HG03558 (cell line): ENCODE results near the gene PTPRF.
"Not testable (repeated sequence)": the region's sequence is repeated elsewhere in the genome, so short reads cannot be mapped to it uniquely, and the experiment has no call there.

ENCODE experiments used
- ATAC-seq: cut with Tn5 transposase; IDR thresholded peaks from one replicate; pipeline ENCODE4 v1.9.1; 2021; ENCODE audit warnings: moderate number of reproducible peaks; ENCODE audit not compliant: unreplicated experiment; ENCODE audit errors: extremely low read depth

The PTPRF gene

DNA sequence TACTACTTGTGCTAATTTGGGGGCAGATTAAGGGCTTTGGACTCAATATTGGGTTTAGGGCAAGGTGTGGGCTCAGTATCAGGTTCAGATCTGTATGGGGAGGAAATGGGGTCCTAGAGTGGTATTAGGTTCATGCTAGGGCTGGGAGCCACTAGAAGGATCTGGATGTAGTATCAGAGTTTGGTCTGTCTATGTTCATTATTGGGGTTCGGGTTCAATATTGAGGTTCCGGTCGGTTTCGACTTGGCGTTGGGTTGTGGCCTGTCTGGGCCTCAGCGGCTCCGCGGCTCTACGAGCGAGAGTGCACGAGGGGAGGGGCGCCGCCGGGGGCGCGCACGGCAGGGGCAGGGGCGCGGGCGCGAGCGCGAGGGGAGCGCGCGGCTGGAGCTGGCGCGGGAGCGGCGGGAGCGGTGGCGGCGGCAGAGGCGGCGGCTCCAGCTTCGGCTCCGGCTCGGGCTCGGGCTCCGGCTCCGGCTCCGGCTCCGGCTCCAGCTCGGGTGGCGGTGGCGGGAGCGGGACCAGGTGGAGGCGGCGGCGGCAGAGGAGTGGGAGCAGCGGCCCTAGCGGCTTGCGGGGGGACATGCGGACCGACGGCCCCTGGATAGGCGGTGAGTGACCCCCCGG is at the start of gene PTPRF:
TSS of gene PTPRF (plus strand) at position 401 of the 624 bp plus-strand sequence. CDS start 14,193 bp downstream, outside the sequence.
- ATAC-seq: no peak

DNA sequence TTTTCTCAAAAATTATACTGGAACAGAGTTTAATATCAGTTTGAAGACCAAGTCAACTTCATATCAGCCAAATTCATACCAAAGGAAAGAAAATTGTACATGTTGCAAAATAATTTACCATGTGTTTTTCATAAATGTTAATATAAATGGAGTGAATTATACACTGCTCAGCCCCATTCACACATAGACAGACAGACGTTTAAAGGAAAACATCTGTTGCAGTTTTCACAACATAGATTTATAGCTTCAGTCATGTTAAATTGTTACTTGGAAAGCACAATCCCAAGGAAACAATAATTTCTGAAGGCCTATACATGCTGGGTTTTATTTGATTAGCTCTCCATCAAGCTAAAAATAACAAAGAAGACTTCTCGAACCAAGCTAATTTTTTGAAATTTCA is 49.2 kb upstream of the PTPRF start:
- no peak for ATAC-seq

DNA sequence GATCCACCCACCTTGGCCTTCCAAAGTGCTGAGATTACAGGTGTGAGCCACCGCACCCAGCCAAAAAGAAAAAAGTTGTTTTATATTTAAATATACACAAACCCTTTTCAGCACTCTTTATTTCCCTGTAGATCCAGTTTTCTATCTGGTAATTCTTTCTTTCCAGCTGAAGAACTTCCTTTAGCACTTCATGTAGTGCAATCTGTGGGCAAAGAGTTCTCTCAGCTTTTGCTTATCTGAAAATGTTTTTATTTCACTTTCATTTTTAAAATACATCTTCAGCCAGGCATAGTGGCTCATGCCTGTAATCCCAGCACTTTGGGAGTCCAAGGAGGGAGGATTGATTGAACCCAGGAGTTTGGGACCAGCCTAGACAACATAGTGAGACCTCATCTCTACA is 48.5 kb upstream of the PTPRF start:
- no peak for ATAC-seq

DNA sequence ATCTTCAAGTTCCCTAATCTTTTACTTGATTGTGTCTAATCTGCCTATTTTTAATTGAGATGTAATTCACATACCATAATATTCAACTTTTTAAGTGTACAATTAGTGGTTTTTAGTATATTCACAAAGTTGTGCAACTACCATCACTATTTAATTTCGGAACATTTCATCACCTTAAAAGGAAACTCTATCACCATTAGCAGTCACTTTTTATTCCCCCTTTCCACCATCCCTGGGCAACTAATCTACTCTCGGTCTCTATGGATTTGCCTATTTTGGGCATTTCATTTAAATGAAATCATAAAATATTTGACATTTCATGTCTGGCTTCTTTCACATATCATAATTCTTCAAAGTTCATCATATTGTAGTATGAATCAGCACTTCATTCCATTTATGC is 46.3 kb upstream of the PTPRF start:
- no peak for ATAC-seq

DNA sequence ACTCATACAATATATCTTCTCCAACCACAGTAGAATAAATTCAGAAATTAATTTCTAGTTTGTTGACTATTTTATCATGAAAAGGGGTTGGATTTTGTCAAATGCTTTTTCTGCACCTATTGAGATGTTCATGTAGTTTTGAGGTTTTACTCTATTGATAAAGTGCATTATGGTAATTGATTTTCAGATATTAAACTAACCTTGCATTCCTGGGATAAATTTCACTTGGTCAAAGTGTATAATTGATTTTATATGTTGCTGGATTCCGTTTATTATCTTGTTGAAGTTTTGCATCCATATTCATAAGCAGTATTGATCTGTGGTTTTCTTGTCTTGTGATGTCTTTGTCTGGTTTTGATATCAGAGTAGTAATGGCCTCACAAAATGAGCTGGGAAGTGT is 42.5 kb upstream of the PTPRF start:
- no peak for ATAC-seq

DNA sequence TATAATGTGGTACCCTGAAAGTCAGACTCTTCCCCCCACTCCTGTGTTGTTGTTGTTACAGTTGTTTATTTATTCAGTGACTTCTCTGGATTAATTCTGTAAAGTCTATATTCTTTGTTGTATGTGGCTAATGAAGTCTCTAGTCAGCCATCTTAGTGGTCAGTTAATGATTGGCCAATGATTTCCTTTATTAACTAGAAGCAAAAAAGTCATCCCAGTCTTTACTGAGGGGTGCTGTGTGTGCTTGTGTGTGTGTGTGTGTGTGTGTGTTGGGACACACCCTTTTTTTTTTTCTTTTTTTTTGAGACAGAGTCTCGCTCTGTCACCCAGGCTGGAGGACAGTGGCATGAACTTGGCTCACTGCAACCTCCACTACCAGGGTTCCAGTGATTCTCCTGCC is 39.6 kb upstream of the PTPRF start:
- no peak for ATAC-seq

DNA sequence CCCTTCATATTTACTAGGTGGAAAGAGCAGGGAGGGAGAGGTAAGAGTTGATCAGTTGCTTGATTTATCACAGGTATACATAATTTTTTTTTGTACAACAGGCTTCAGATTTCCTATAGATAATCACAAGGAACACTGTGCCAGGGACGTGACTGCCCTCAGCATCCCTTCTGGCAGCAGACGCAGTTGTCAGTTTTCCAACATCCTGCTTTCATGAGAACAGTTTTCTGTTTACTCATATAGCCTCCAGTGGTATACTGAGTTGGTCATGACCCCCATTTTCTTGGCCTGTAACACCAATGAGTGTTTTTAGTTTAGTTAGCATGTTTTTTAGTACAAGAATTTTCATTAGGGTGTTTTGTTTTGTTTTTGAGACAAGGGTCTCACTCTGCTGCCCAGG is 37.9 kb upstream of the PTPRF start:
- ATAC-seq: no peak

DNA sequence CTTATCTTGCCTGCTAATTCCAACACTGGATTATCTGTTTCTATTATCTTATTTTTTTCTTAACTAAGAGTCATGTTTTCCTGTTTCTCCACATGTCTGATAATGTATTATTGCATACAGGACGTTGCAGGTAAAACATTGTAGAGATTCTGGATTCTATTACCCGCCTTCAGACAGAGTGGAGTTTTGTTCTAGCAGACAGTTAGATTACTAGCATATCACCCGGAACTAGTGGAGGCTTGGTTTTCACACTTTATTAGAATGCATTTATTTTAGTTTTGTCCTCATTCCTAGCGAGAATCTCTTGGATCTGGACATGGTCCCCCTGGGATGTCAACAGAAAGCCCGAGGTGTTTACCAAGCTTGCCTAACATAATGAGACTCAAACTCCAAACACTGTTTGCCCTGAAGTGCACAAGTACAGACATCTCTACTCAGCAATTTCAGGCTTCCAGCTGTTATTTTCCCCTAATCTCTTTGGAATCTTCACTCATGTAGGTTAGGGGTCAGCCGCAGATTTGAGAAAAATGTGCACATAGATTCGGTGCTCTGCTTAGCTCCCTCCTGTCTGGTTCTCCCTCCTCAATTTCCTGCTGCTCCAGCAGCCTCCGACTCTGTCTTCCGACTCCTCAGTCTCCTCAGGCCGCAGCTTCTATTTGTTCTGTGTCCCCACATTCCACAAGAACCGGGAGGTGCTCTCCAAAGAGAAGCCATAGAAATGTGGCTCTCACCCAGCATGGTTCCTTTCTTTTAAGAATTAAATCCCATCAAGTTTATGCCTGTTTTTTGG is 36.8 kb upstream of the PTPRF start:
- no peak for ATAC-seq

DNA sequence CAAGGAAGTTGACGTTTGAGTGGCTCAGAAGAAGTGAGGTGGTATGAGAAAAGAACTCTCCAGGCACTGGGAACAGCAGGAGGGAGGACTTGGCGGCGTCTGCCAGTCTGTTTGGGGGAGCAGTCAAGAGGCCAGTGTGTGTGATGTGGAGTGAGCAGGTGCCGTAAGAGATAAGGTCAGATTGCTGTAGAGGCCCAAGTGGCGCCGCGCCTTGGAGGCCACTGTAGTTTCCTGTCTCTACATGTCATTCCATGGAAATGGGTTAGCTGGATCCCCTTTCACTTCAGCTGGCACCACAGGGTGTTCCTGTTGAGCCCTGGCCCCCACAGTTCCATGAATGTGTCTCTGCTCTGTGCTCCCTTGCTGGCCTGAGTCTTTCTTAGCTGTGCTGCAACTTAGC is 35.5 kb upstream of the PTPRF start:
- no peak for ATAC-seq

DNA sequence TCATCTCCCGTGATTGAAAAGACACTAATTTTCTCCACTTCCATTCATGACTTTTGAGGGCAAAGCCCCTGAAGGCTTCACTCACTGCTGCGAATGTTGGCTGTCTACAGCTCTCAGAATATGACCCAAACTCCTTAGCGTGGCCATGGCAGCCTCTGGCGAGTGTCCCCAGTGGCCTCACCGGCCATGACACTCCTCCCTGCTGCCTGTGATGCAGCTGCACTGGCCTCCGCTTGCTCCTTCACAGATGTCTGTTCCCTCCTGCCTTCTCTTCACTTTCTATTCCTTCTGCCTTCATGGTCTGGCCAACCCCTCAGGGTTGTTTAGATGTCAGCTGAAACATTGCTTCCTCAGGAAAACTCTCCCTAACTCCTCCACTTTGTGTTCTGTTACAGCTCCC is 30.8 kb upstream of the PTPRF start:
- ATAC-seq: no peak

DNA sequence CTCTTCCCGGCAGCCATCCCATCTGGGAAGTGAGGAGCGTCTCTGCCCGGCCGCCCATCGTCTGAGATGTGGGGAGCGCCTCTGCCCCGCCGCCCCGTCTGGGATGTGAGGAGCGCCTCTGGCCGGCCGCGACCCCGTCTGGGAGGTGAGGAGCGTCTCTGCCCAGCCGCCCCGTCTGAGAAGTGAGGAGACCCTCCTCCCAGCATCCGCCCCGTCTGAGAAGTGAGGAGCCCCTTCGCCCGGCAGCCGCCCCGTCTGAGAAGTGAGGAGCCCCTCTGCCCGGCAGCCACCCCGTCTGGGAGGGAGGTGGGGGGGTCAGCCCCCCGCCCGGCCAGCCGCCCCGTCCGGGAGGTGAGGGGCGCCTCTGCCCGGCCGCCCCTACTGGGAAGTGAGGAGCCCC is 28.9 kb upstream of the PTPRF start:
- not testable (repeated sequence) for ATAC-seq

DNA sequence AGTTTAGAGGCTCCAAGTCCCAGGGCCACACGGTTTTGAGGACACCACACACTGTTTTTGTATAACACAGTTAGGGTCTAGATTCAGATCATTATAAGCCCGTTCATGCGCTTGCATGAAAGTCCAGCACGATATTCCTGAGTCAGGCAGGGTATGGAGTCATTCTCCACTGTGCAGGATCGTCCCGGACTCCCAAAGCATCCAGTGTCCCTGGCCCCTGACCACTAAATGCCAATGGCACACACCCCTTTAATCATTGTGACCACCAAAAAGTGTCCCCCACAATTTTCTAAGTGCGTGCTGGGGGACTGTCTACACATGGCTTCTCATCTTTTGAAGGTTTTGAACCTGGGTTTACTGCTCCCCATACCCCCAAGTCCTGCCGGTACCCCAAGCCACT is 27.1 kb upstream of the PTPRF start:
- no peak for ATAC-seq

DNA sequence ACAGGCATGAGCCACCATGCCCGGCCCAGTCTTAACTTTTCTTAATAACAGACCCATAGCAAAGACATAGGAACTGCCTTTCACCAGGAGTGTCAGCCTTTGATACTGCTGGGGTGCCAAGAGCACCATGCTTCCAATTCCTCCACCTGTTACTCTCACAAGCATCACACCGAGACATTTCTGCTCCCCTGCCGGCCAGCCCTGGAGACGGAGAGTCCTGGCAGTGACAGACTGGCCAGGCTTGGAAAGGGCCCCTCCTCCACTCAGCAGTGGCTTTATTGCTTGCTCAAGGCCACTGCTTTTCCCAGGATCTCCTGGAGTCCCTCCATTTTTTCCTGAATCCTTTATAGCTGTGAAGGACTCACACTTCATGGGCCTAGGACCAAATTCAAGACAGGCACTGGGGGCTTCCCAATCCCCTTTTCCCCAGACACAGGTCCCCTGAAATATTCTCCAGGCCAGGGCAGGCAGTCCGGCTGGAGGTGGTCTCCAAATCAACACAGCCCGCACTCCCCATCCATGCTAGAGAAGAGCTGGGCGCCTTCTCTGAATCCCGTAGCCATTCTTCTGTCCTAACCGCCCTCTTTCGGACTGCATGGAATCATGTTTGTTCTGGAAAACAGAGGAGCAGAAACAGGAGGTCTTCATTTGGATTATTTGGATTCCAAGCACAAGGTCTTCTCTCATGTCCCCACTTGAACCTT is 25.5 kb upstream of the PTPRF start:
- no peak for ATAC-seq

DNA sequence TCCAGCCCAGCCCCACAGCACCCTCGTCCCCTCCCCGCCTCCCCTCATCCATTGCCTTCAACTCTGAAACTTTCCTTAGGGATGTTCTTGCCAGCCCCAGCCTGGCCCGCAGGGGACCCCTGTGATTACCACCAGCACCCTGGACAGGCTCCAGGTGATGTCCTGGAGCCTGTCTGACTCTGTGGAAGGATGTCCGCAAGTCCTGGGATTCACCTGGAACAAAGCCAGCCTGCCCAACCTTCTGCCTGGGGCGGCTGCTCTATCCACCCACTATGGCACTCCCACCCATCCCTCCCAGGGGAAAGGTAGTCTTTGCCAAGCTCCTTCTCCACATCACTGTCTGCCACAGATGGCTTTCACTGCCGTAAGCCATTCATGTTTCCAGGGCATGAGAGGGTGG is 24.4 kb upstream of the PTPRF start:
- ATAC-seq: no peak

DNA sequence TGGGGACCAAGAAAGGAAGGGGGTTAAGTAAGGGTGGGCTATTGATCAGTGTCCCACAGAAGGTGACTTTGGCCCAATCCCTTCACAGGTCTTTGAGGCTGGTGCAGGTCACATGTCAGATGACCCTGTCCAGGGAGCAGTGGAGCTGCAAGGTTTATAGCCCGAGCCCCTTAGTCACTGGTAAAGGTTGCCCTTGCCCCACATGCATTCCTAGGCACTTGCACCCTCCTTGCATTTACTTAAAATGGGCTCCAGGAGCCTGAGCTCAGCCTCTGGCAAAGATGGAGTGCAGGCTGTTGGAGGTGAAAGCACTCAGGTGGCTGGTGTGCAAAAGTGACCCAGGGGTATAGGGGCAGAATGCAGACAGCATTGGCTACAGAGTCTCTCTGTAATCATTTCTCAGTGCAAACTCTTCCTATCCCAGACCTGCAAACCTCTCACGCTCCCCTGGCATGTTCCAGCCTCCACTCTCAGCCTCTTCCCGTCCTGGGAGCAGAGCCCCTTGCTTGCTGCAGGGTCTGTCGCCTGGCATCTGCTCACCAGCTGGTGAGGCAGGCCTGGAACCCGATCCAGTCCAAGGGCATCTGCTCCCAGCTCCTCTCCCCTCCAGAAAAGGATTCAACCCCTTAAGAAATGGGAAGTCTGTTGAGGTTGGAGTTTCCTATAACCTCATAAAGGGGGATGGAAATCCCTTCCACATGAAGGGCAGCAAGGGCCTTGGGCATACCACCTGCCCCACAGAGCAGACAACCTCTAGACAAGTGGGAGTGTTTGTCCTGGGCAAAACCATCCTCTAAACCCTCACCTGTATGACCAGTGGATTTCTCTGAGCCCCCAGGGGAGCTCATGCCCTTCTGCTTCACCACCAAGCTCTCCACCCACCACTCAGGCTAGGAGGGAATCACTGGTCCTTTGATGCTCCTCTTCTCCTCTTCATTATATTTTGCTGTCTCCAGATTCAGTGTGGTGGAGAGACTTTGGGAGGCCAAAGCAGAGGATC is 23.1 kb upstream of the PTPRF start:
- ATAC-seq: no peak

DNA sequence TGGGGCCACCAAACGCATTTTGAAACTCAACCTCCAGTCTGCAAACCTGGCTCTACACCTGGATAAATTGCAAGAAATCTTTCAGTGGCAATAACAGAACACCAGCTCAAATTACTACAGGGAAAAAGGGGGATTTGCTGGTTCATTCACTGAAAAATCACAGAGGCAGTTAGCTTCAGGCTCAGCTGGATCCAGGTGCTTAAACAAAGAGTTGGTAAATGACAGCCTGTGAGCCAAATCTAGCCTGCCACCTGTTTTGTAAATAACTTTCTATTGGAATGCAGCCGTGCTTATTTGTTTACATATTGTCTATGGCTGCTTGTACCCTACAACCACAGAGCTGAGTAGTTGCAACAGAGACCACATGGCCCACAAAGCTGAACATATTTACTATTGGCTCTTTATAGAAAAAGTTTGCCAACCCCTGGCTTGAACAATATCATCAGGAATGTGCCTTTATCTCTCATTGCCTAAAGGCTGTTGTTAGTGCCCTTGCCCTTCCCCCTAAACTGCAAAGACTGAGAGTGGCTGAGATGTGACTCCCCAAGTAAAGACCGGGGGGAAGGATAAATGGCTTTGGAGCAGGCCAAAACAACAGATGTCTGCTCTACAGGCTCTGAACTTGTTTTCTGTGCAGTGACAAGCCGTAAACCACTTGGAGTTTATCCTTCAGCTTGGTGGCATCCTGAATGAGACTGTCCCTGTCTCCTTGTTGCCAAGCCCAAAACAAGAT is 21.5 kb upstream of the PTPRF start:
- no peak for ATAC-seq

DNA sequence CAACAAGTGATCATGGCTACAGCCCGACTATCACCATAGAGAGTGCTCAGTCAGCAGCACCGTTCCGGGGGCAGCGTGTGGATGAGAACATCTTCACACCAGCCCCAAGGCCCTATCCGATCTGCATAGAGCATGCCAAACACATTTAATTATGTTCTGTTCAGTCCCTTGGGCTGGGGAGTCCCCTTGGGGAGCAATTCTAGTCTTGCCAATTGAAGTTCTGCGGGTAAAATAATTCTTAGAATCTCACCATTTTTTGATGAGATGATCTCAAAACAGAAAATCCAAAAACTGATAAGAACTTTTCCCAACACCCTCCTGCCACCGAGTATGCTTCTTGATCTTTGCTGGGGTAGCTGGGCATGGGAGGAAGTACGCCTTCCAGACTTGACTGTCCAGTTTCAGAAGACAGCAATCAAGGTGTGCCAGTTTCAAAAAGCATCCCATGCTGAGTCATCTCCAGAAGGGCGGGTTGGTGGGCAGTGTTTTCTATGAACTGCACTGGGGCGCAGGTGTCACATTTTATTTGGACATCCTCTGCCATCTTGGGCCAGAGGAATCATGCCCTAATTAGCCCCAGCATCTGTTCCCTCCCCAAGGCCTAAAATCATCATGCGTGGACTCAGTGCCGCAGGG is 20.8 kb upstream of the PTPRF start:
- no peak for ATAC-seq

DNA sequence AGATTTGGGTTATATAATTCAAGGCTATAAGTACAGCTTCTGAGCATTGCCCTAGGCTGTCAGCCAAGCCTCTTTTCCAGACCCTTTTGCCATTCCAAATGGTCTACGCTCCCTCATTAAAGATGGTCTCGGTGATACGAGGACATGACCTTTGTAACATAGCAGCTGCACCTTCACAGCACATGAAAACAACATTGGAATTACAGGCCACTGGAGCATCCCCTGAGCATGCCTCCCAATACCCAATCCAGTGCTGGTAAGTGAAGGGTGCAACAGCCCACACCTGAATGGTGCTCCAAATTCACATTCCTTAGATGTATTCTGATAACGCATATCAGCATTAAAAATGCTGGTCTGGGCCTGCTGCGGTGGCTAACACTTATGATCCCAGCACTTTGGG is 20.1 kb upstream of the PTPRF start:
- ATAC-seq: no peak

DNA sequence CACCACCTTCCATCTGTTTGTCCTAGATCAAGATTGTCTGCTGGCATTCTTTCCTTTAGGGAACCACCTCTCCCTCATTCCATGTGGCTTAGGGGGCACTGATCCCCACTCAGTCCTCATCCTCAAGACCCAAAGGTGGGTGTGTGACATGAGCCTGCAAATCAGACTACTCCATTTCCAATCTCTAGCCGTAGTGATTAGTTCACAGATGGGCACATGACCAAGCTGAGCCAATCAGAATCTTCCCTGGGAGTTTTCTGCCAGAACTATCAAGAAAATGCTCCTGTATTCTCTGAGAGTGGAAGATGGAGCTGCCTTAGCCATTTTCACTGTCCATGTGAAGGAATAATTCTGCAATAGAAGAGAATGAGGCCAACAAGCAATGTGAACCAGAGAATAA is 19.3 kb upstream of the PTPRF start:
- ATAC-seq: no peak
